Measurements from ENCODE around the gene WDR88. TPM values are rescaled to one million over a fixed set of nuclear protein-coding genes. Genes with fewer than 3 reads are reported as not detected.

Gene WDR88
- total RNA-seq, 1 experiment from 2014 or later: 0.20 TPM

GRCh38 chr19:33196446-33197193 is 64.7 kb downstream of the WDR88 start:
- no peak overlapping the region for H3K4me3 ChIP-seq (ENCODE audit: low read depth, low read length)
- intact Hi-C loops (cut with micrococcal nuclease; ENCODE audit: unreplicated experiment): no loop called here
- TF ChIP-seq CTCF (IDR thresholded peaks at IDR 0.05; ENCODE audit: insufficient read depth in 1 of 2, low read depth in 1 of 2, low read length in 1 of 2, severe bottlenecking in 1 of 2, unreplicated experiment in 1 of 2): no peak
- Mint-ChIP-seq H3K27ac (ENCODE audit: unreplicated experiment) (no peak overlapping the region), H3K4me1 (ENCODE audit: low read depth, unreplicated experiment) (no peaks in the 10 kb centered on the region), H3K27me3 (ENCODE audit: insufficient read depth, unreplicated experiment) (peaks cover 2% of the 10 kb centered on the region), H3K9me3 (ENCODE audit: unreplicated experiment) (no peaks in the 10 kb centered on the region), H3K36me3 (ENCODE audit: insufficient read depth, unreplicated experiment) (peaks cover 6% of the 10 kb centered on the region), H3K4me3 (ENCODE audit: unreplicated experiment) (peak overlapping the region; percentile 37)
- DNase-seq: no peak
- no TSS peak for BruUV-seq (replicated peaks)
- no peaks in the 10 kb centered on the region for H3K27me3 ChIP-seq (replicated peaks; ENCODE audit: control insufficient read depth, insufficient read depth, low read length)
- POLR2A ChIA-PET: no interaction called here
- no peaks in the 10 kb centered on the region for H3K36me3 ChIP-seq (ENCODE audit: control insufficient read depth, insufficient read depth, low read length)
- CTCF ChIA-PET: interaction anchor here (0.8 to 3.0 kb wide), 3 partner anchors 12 to 20 kb away, joined by 4 to 11 read pairs (median 11); no protein-coding TSS in a partner anchor
- no peaks in the 10 kb centered on the region for H3K9me3 ChIP-seq
- H3K4me1 ChIP-seq: peaks cover 11% of the 10 kb centered on the region; the same call in 1 of the 2 replicates

- no peak overlapping the region for H3K27ac Mint-ChIP-seq (ENCODE audit: unreplicated experiment)
- H3K4me1 ChIP-seq: peaks cover 11% of the 10 kb centered on the region; the same call in 1 of the 2 replicates
Observed at GRCh38 chr19:33197591-33198000, 65.7 kb downstream of the WDR88 start.

GRCh38 chr19:33198169-33198568 is 66.3 kb downstream of the WDR88 start:
- peaks cover 6% of the 10 kb centered on the region for H3K36me3 Mint-ChIP-seq (ENCODE audit: insufficient read depth, unreplicated experiment)

More at GRCh38 chr19:33197591-33198000, 65.7 kb downstream of the WDR88 start:
- no TSS peak for BruUV-seq (replicated peaks)
- Mint-ChIP-seq H3K27me3 (ENCODE audit: insufficient read depth, unreplicated experiment) (no peaks in the 10 kb centered on the region), H3K4me3 (ENCODE audit: unreplicated experiment) (no peak overlapping the region), H3K9me3 (ENCODE audit: unreplicated experiment) (no peaks in the 10 kb centered on the region), H3K36me3 (ENCODE audit: insufficient read depth, unreplicated experiment) (peaks cover 6% of the 10 kb centered on the region), H3K4me1 (ENCODE audit: low read depth, unreplicated experiment) (no peaks in the 10 kb centered on the region)
- intact Hi-C loops (cut with micrococcal nuclease; ENCODE audit: unreplicated experiment): no loop called here
- Histone ChIP-seq H3K4me3 (ENCODE audit: low read depth, low read length) (no peak overlapping the region), H3K36me3 (ENCODE audit: control insufficient read depth, insufficient read depth, low read length) (no peaks in the 10 kb centered on the region), H3K9me3 (no peaks in the 10 kb centered on the region), H3K27me3 (replicated peaks; ENCODE audit: control insufficient read depth, insufficient read depth, low read length) (no peaks in the 10 kb centered on the region)
- ChIA-PET CTCF (interaction anchor here (3.0 kb wide), 1 partner anchor 13 kb away, joined by 11 read pairs; no protein-coding TSS in a partner anchor), POLR2A (no interaction called here)
- no peak for DNase-seq
- TF ChIP-seq CTCF (IDR thresholded peaks at IDR 0.05; ENCODE audit: insufficient read depth in 1 of 2, low read depth in 1 of 2, low read length in 1 of 2, severe bottlenecking in 1 of 2, unreplicated experiment in 1 of 2): no peak

More at GRCh38 chr19:33198169-33198568, 66.3 kb downstream of the WDR88 start:
- H3K27ac Mint-ChIP-seq (ENCODE audit: unreplicated experiment): no peak overlapping the region
- H3K27me3 ChIP-seq (replicated peaks; ENCODE audit: control insufficient read depth, insufficient read depth, low read length): no peaks in the 10 kb centered on the region
- no peaks in the 10 kb centered on the region for H3K9me3 Mint-ChIP-seq (ENCODE audit: unreplicated experiment)
- POLR2A ChIA-PET: no interaction called here
- peaks cover 11% of the 10 kb centered on the region; the same call in 1 of the 2 replicates for H3K4me1 ChIP-seq
- H3K27me3 Mint-ChIP-seq (ENCODE audit: insufficient read depth, unreplicated experiment): no peaks in the 10 kb centered on the region
- intact Hi-C loops (cut with micrococcal nuclease; ENCODE audit: unreplicated experiment): no loop called here
- TF ChIP-seq CTCF (IDR thresholded peaks at IDR 0.05; ENCODE audit: insufficient read depth in 1 of 2, low read depth in 1 of 2, low read length in 1 of 2, severe bottlenecking in 1 of 2, unreplicated experiment in 1 of 2): no peak
- H3K4me1 Mint-ChIP-seq (ENCODE audit: low read depth, unreplicated experiment): no peaks in the 10 kb centered on the region
- CTCF ChIA-PET: interaction anchor here (3.0 kb wide), 1 partner anchor 14 kb away, joined by 11 read pairs; no protein-coding TSS in a partner anchor
- no peak overlapping the region for H3K4me3 Mint-ChIP-seq (ENCODE audit: unreplicated experiment)
- H3K36me3 ChIP-seq (ENCODE audit: control insufficient read depth, insufficient read depth, low read length): no peaks in the 10 kb centered on the region; the same call in 1 of the 2 replicates
- no TSS peak for BruUV-seq (replicated peaks)
- no peaks in the 10 kb centered on the region for H3K9me3 ChIP-seq
- DNase-seq: no peak
- H3K4me3 ChIP-seq (ENCODE audit: low read depth, low read length): no peak overlapping the region

Measured in Caco-2 (cell line).